ENCODE results near the gene GASK1A.

The GASK1A gene

DNA sequence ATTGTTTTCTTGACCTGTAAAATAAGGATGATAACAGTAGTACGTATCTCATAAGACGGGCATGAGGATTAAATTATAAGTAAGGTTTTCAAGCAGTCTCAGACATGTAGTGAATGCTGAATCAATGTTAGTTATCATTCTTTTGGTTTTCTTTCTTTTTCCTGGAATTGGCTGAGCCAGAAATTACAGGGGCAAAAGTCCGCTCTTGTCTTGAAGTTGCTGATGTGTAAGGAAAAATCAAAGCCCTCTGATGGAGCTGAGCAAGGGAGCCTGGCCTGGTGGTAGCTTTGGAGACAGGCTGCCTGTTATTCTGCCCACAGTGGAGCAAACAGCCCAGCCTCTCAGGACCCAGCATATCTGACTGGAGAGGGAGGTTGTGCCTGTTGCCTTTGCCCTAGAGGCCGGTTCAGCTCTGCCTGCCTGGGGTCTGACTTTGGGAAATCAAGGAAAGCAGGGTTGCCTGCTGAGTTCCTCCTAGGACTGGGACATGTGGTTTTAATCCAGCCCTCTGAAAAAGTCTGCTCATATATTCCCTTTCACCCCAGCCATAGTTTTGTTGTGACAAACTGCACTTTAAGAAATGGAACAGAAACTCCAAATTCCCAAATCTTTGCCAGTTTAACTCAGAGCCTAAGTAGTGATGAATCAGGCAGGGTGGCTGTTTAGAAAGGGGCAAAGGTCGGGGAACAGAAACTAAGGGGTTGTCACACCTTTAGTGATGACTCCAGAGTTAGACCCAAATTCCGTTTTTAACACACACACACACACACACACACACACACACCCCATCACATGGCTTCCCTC lies 40.1 kb downstream of the GASK1A start:
- H3K9me3 ChIP-seq (ENCODE audit: control insufficient read depth in 2 of 2, low read length in 2 of 2) = no peaks in the 10 kb centered on the region
- no peak overlapping the region for H3K4me3 ChIP-seq (ENCODE audit: low read length in 2 of 2)
- H3K36me3 ChIP-seq (ENCODE audit: control insufficient read depth in 2 of 2, insufficient read depth in 2 of 2, low read length in 2 of 2) = no peaks in the 10 kb centered on the region
- no peak overlapping the region for H3K9ac ChIP-seq (ENCODE audit: low read length in 2 of 2)
- H3K27me3 ChIP-seq (ENCODE audit: control insufficient read depth in 1 of 2, insufficient read depth in 2 of 2, low read length in 2 of 2) = no peaks in the 10 kb centered on the region
- H3K27ac ChIP-seq (ENCODE audit: low read length) = no peak overlapping the region
- H3K4me1 ChIP-seq (ENCODE audit: control insufficient read depth, insufficient read depth, low read length) = peaks cover 18% of the 10 kb centered on the region

DNA sequence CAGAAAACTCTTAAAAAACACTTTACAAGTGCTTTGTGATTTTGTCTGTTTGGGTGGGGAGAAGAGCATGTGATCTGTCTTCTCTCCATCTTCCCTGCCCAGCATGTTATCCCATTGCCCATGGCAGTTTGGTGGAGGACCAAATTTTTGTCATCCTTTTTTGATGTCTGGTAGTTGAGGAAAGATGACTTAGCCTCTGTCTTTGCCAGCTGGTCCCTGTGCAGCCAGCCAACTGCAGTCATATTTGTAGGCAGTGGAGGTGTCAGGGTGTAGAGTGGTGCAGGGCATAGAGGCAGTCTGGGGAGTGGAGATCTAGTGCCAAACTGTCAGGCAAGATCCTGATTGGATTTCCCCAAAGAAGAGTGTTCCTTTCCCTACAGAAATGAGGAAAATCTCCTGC lies 40.7 kb downstream of the GASK1A start:
- no peaks in the 10 kb centered on the region for H3K36me3 ChIP-seq (ENCODE audit: control insufficient read depth in 2 of 2, insufficient read depth in 2 of 2, low read length in 2 of 2)
- H3K9ac ChIP-seq (ENCODE audit: low read length in 2 of 2) = no peak overlapping the region
- no peaks in the 10 kb centered on the region for H3K27me3 ChIP-seq (ENCODE audit: control insufficient read depth in 1 of 2, insufficient read depth in 2 of 2, low read length in 2 of 2)
- H3K9me3 ChIP-seq (ENCODE audit: control insufficient read depth in 2 of 2, low read length in 2 of 2) = no peaks in the 10 kb centered on the region
- no peak overlapping the region for H3K4me3 ChIP-seq (ENCODE audit: low read length in 2 of 2)
- H3K27ac ChIP-seq (ENCODE audit: low read length) = no peak overlapping the region
- H3K4me1 ChIP-seq (ENCODE audit: control insufficient read depth, insufficient read depth, low read length) = peaks cover 18% of the 10 kb centered on the region

DNA sequence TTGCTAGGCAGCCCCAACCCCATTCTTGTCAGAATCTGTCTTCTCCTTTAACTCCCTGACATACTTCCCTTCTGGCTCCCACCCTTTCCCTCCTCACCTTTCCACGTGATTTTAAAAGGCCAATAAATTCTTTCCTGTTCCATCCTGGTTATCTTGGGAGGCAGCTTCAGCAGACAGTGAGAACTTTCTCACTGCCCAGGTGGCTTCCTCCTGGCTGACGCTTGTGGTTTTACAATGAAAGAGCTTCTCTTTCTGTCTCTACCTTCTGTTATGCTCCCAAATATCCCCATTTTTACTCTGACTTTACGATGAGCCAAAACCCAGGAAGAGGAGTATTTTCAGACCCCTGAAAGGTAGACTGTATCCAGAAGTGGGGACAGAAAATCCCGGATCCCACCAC lies 42.1 kb downstream of the GASK1A start:
- Histone ChIP-seq H3K4me1 (ENCODE audit: control insufficient read depth, insufficient read depth, low read length) (peaks cover 20% of the 10 kb centered on the region), H3K4me3 (ENCODE audit: low read length in 2 of 2) (no peak overlapping the region), H3K27ac (ENCODE audit: low read length) (no peak overlapping the region), H3K9me3 (ENCODE audit: control insufficient read depth in 2 of 2, low read length in 2 of 2) (no peaks in the 10 kb centered on the region), H3K36me3 (ENCODE audit: control insufficient read depth in 2 of 2, insufficient read depth in 2 of 2, low read length in 2 of 2) (no peaks in the 10 kb centered on the region), H3K27me3 (ENCODE audit: control insufficient read depth in 1 of 2, insufficient read depth in 2 of 2, low read length in 2 of 2) (no peaks in the 10 kb centered on the region), H3K9ac (ENCODE audit: low read length in 2 of 2) (no peak overlapping the region)

DNA sequence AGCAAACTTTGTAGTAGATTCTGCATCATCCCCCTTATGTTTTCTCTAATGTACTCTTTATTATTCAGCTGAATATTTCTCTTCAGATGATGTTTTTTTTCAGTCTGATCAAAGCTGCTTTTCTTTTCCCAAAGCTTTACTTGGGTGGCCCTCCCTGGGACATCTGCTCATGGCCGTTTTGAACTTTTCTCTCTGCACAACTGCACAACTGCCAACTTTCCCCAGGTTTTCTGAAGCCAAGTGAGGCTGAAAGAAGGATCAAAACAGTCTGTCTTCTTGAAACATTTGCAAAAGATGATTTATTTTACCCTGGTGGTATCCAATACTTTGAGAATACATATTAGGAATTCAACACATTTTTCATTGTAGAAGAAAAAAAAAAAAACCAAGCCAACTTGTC lies 43.0 kb downstream of the GASK1A start:
- Histone ChIP-seq H3K4me3 (ENCODE audit: low read length in 2 of 2) (no peak overlapping the region), H3K9ac (ENCODE audit: low read length in 2 of 2) (no peak overlapping the region), H3K27me3 (ENCODE audit: control insufficient read depth in 1 of 2, insufficient read depth in 2 of 2, low read length in 2 of 2) (no peaks in the 10 kb centered on the region), H3K4me1 (ENCODE audit: control insufficient read depth, insufficient read depth, low read length) (peaks cover 20% of the 10 kb centered on the region), H3K27ac (ENCODE audit: low read length) (no peak overlapping the region), H3K9me3 (ENCODE audit: control insufficient read depth in 2 of 2, low read length in 2 of 2) (no peaks in the 10 kb centered on the region), H3K36me3 (ENCODE audit: control insufficient read depth in 2 of 2, insufficient read depth in 2 of 2, low read length in 2 of 2) (no peaks in the 10 kb centered on the region)

DNA sequence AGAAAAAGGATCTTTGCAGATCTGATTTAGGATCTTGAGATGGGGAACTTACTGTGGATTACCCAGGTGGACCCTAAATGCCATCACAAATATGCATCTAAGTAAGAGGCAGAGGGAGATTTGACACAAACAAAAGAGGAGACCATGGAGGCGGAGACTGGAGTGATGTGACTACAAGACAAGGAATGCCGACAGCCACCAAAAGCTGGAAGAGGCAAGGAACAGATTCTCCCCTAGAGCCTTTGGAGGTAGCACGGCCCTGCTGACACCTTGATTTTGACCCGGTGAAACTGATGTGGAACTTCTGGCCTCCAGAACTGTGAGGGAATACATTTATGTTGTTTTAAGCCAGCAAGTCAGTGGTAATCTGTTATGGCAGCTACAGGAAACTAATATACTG lies 44.0 kb downstream of the GASK1A start:
- peaks cover 20% of the 10 kb centered on the region for H3K4me1 ChIP-seq (ENCODE audit: control insufficient read depth, insufficient read depth, low read length)
- H3K27ac ChIP-seq (ENCODE audit: low read length) = no peak overlapping the region
- H3K4me3 ChIP-seq (ENCODE audit: low read length in 2 of 2) = no peak overlapping the region
- H3K27me3 ChIP-seq (ENCODE audit: control insufficient read depth in 1 of 2, insufficient read depth in 2 of 2, low read length in 2 of 2) = no peaks in the 10 kb centered on the region
- H3K9me3 ChIP-seq (ENCODE audit: control insufficient read depth in 2 of 2, low read length in 2 of 2) = no peaks in the 10 kb centered on the region
- H3K36me3 ChIP-seq (ENCODE audit: control insufficient read depth in 2 of 2, insufficient read depth in 2 of 2, low read length in 2 of 2) = no peaks in the 10 kb centered on the region
- no peak overlapping the region for H3K9ac ChIP-seq (ENCODE audit: low read length in 2 of 2)

DNA sequence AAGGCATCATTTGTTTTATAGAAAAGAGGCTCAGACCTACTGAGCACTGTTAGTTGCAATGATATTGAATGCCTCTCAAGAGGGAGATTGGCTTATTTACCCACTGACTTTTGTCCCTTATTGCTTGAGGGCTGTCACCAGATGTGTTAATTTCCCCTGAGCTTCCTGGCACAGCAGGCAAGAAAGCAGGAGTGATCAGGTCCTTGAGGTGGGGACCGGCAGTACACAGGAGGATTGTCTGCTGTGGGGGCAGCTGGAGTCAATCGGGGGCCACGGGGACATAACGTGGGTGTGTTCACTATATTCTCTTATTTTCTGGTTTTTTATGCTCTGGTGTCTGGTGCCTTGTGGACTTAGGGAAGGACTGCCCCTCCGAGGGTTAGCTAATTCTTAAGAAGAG lies 44.6 kb downstream of the GASK1A start:
- Histone ChIP-seq H3K27ac (ENCODE audit: low read length) (no peak overlapping the region), H3K27me3 (ENCODE audit: control insufficient read depth in 1 of 2, insufficient read depth in 2 of 2, low read length in 2 of 2) (no peaks in the 10 kb centered on the region), H3K9me3 (ENCODE audit: control insufficient read depth in 2 of 2, low read length in 2 of 2) (no peaks in the 10 kb centered on the region), H3K4me3 (ENCODE audit: low read length in 2 of 2) (no peak overlapping the region), H3K36me3 (ENCODE audit: control insufficient read depth in 2 of 2, insufficient read depth in 2 of 2, low read length in 2 of 2) (no peaks in the 10 kb centered on the region), H3K4me1 (ENCODE audit: control insufficient read depth, insufficient read depth, low read length) (peaks cover 18% of the 10 kb centered on the region), H3K9ac (ENCODE audit: low read length in 2 of 2) (no peak overlapping the region)

DNA sequence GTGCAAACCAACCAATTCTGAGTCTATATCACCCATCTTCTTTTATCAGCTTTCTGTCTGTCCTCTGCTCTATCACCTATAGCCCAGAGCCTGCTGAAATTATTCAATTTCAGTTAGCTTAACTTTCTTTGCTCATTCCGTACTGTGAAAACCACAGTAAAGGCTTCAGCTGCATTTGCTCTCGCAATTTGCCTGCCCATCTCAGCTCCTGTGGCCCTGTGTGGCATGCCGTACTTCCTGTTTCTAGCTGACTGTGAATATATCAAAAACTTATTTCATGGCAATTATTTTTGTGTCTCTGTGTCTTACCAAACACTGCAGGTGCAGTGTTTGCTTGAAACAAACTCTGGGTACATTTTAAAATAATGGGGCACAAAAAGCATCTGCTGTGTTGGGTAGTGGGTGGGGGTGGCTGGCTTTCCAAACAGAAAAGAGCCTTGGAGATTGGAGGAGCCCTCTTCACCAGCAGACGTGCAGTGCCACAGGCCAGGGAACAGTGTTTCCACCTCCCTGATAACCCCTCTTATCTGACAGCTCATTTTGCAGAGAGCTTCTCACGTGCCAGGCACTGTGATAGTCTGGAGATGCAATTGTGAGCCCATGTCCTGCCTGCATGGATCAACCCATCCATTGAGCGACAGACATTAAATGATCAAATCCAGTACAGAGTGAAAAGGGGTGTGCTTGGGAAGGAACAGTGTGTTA lies 45.2 kb downstream of the GASK1A start:
- Histone ChIP-seq H3K9me3 (ENCODE audit: control insufficient read depth in 2 of 2, low read length in 2 of 2) (no peaks in the 10 kb centered on the region), H3K4me3 (ENCODE audit: low read length in 2 of 2) (no peak overlapping the region), H3K4me1 (ENCODE audit: control insufficient read depth, insufficient read depth, low read length) (peaks cover 14% of the 10 kb centered on the region), H3K27me3 (ENCODE audit: control insufficient read depth in 1 of 2, insufficient read depth in 2 of 2, low read length in 2 of 2) (no peaks in the 10 kb centered on the region), H3K36me3 (ENCODE audit: control insufficient read depth in 2 of 2, insufficient read depth in 2 of 2, low read length in 2 of 2) (no peaks in the 10 kb centered on the region), H3K27ac (ENCODE audit: low read length) (no peak overlapping the region), H3K9ac (ENCODE audit: low read length in 2 of 2) (no peak overlapping the region)

DNA sequence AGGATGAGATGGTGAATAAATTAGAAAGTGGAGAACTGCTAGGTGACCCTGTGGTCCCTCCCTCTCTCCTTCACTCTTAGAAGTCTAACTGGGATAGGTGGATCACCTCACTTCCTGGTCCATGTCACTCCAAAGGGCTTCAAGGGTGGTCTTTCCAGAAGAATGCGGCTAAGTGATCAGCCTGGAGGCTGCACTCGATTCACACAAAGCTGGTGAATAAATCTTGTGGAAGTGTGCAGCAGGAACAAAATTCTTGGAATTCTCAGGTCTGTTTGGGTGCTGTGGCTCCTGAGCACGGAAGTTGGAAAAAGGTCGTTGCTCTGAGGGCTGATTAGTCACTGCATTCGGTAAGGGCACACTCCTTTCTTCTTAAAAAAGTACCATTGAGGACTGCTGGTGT lies 46.3 kb downstream of the GASK1A start:
- H3K36me3 ChIP-seq (ENCODE audit: control insufficient read depth in 2 of 2, insufficient read depth in 2 of 2, low read length in 2 of 2) = no peaks in the 10 kb centered on the region
- peaks cover 14% of the 10 kb centered on the region for H3K4me1 ChIP-seq (ENCODE audit: control insufficient read depth, insufficient read depth, low read length)
- no peak overlapping the region for H3K9ac ChIP-seq (ENCODE audit: low read length in 2 of 2)
- no peak overlapping the region for H3K27ac ChIP-seq (ENCODE audit: low read length)
- no peaks in the 10 kb centered on the region for H3K9me3 ChIP-seq (ENCODE audit: control insufficient read depth in 2 of 2, low read length in 2 of 2)
- no peak overlapping the region for H3K4me3 ChIP-seq (ENCODE audit: low read length in 2 of 2)
- H3K27me3 ChIP-seq (ENCODE audit: control insufficient read depth in 1 of 2, insufficient read depth in 2 of 2, low read length in 2 of 2) = no peaks in the 10 kb centered on the region

DNA sequence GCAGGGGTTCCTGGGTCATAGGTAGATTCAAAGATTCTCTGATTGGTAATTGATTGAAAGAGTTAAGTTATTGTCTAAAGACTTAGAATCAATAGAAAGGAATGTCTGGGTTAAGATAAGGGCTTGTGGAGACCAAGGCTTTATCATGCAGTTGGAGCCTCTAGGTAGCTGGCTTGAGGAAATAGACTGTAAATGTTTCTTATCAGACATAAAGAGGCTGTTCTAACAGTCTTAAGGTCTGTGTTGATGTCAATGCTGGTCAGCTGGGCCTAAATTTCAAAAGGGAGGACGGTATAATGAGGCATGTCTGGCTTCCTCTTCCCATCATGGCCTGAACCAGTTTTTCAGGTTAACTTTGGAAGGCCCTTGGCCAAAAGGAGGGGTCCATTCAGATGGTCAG lies 48.9 kb downstream of the GASK1A start:
- Histone ChIP-seq H3K4me3 (ENCODE audit: low read length in 2 of 2) (no peak overlapping the region), H3K9ac (ENCODE audit: low read length in 2 of 2) (no peak overlapping the region), H3K9me3 (ENCODE audit: control insufficient read depth in 2 of 2, low read length in 2 of 2) (no peaks in the 10 kb centered on the region), H3K4me1 (ENCODE audit: control insufficient read depth, insufficient read depth, low read length) (peaks cover 3% of the 10 kb centered on the region), H3K27ac (ENCODE audit: low read length) (no peak overlapping the region), H3K27me3 (ENCODE audit: control insufficient read depth in 1 of 2, insufficient read depth in 2 of 2, low read length in 2 of 2) (no peaks in the 10 kb centered on the region), H3K36me3 (ENCODE audit: control insufficient read depth in 2 of 2, insufficient read depth in 2 of 2, low read length in 2 of 2) (no peaks in the 10 kb centered on the region)

DNA sequence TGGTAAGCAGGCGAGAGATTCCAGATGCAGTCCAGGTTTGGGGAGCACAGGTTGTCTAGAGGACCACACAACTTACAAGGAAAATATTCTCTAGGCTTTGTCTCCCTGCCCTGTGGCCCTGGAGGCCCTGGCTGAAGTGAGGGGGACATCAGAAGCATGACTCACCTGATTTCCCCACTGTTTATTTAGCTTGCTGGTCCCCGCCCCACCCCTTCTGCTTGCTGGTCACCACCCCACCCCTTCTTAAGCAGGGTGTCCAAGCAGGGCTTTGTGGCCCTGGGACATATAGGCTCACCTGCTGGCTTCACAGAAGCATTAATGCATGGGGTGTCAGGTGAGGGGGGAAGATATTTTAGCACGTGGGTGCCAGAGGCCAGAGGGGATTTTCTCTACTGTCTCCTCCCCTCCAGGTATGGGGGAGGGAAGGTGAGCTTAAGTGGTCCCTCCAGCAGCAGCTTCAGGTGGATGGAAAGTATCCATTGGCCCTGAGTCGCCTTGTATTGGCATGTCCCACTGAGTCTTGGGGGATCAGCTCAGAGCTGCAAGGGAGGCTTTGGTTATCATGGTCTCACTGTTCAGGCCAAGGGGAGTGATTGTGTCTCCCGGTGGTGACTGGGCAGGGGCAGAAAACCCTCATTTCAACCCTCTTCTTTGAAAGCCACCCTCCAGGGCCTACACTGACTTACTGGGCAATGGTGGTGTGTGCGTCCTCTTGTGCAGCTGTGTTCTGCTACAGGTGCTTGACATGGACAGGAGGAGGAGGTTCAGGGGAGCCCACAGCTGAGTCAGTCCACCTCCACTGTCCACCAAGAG lies 49.8 kb downstream of the GASK1A start:
- Histone ChIP-seq H3K4me1 (ENCODE audit: control insufficient read depth, insufficient read depth, low read length) (peaks cover 3% of the 10 kb centered on the region), H3K27me3 (ENCODE audit: control insufficient read depth in 1 of 2, insufficient read depth in 2 of 2, low read length in 2 of 2) (no peaks in the 10 kb centered on the region), H3K4me3 (ENCODE audit: low read length in 2 of 2) (no peak overlapping the region), H3K9me3 (ENCODE audit: control insufficient read depth in 2 of 2, low read length in 2 of 2) (no peaks in the 10 kb centered on the region), H3K27ac (ENCODE audit: low read length) (no peak overlapping the region), H3K9ac (ENCODE audit: low read length in 2 of 2) (no peak overlapping the region), H3K36me3 (ENCODE audit: control insufficient read depth in 2 of 2, insufficient read depth in 2 of 2, low read length in 2 of 2) (no peaks in the 10 kb centered on the region)

Measured in stomach smooth muscle (tissue), 2 donors.